H9 (cell line): ENCODE data around the gene TMPRSS6. TPM values are rescaled to one million over a fixed set of nuclear protein-coding genes. Genes with fewer than 3 reads are reported as not detected.

Experiments used
- DNase-seq: peaks from one replicate; pipeline ENCODE4 v3.0.0-alpha.2; 2017
- H2AFZ ChIP-seq: one replicate; pipeline ENCODE4 v1.6.1; 2013; ENCODE audit warnings: mild to moderate bottlenecking, low read length, control low read depth, moderate library complexity
- H2AK5ac ChIP-seq: 2 replicates; pipeline ENCODE4 v1.6.1; 2013; ENCODE audit warnings: low read length, control low read depth, mixed read lengths; ENCODE audit not compliant: insufficient read length
- H2BK120ac ChIP-seq: one replicate; pipeline ENCODE4 v1.6.1; 2013; ENCODE audit warnings: low read depth, mild to moderate bottlenecking, low read length, control low read depth, inconsistent platforms; ENCODE audit not compliant: poor library complexity, severe bottlenecking
- H2BK12ac ChIP-seq: 2 replicates; pipeline ENCODE4 v1.6.1; 2013; ENCODE audit warnings: low read length, control low read depth, mixed read lengths, low read depth; ENCODE audit not compliant: insufficient read length
- H2BK15ac ChIP-seq: 2 replicates; pipeline ENCODE4 v1.6.1; 2013; ENCODE audit warnings: low read depth, low read length, control low read depth
- H2BK20ac ChIP-seq: one replicate; pipeline ENCODE4 v1.6.1; 2013; ENCODE audit warnings: low read depth, mild to moderate bottlenecking, low read length, control low read depth, inconsistent platforms; ENCODE audit not compliant: poor library complexity, severe bottlenecking
- H2BK5ac ChIP-seq: 2 replicates; pipeline ENCODE4 v1.6.1; 2013; ENCODE audit warnings: low read length, control low read depth, mixed read lengths; ENCODE audit not compliant: insufficient read length
- H3K14ac ChIP-seq: 2 replicates; pipeline ENCODE4 v1.6.1; 2013; ENCODE audit warnings: low read length, control low read depth; ENCODE audit not compliant: insufficient read depth
- H3K18ac ChIP-seq: 2 replicates; pipeline ENCODE4 v1.6.1; 2013; ENCODE audit warnings: low read depth, mild to moderate bottlenecking, mixed read lengths, low read length, control low read depth; ENCODE audit not compliant: insufficient read length
- H3K23ac ChIP-seq: 2 replicates; pipeline ENCODE4 v1.6.1; 2013; ENCODE audit warnings: low read length, control low read depth, mixed read lengths, low read depth; ENCODE audit not compliant: insufficient read length
- H3K23me2 ChIP-seq: 2 replicates; pipeline ENCODE4 v1.6.1; 2013; ENCODE audit warnings: low read depth, mild to moderate bottlenecking, mixed read lengths, low read length, control low read depth; ENCODE audit not compliant: insufficient read length, poor library complexity, severe bottlenecking
- H3K27ac ChIP-seq: 2 replicates; pipeline ENCODE4 v1.5.1; 2013; ENCODE audit warnings: low read length, control low read depth, mixed read lengths, low read depth; ENCODE audit not compliant: insufficient read length
- H3K27me3 ChIP-seq: 2 replicates; pipeline ENCODE4 v1.6.1; 2013; ENCODE audit warnings: low read length, control low read depth, inconsistent platforms; ENCODE audit not compliant: insufficient read depth
- H3K4ac ChIP-seq: 2 replicates; pipeline ENCODE4 v1.6.1; 2013; ENCODE audit warnings: low read depth, mild to moderate bottlenecking, control low read depth, inconsistent platforms, low read length, moderate library complexity
- H3K4me1 ChIP-seq: 2 replicates; pipeline ENCODE4 v1.6.1; 2013; ENCODE audit warnings: low read length, control low read depth, inconsistent platforms; ENCODE audit not compliant: insufficient read depth
- H3K4me2 ChIP-seq: 2 replicates; pipeline ENCODE4 v1.6.1; 2013; ENCODE audit warnings: low read length, control low read depth, mixed read lengths; ENCODE audit not compliant: insufficient read length, insufficient read depth
- H3K56ac ChIP-seq: 2 replicates; pipeline ENCODE4 v1.6.1; 2013; ENCODE audit warnings: low read depth, mild to moderate bottlenecking, mixed read lengths, low read length, control low read depth; ENCODE audit not compliant: insufficient read length
- H3K79me1 ChIP-seq: 2 replicates; pipeline ENCODE4 v1.6.1; 2013; ENCODE audit warnings: low read depth, mild to moderate bottlenecking, moderate library complexity, low read length, control low read depth, inconsistent platforms; ENCODE audit not compliant: insufficient read depth, poor library complexity, severe bottlenecking
- H3K79me2 ChIP-seq: 2 replicates; pipeline ENCODE4 v1.6.1; 2013; ENCODE audit warnings: low read length, control low read depth, inconsistent platforms; ENCODE audit not compliant: insufficient read depth
- H3K9ac ChIP-seq: 2 replicates; pipeline ENCODE4 v1.6.1; 2013; ENCODE audit warnings: low read length, control low read depth, mixed read lengths; ENCODE audit not compliant: insufficient read length; ENCODE audit errors: extremely low read depth
- H3K9me3 ChIP-seq: one replicate; pipeline ENCODE4 v1.6.1; 2013; ENCODE audit warnings: low read depth, low read length, inconsistent platforms; ENCODE audit not compliant: control insufficient read depth
- H3T11ph ChIP-seq: one replicate; pipeline ENCODE4 v1.6.1; 2013; ENCODE audit warnings: mild to moderate bottlenecking, low read length, control low read depth, inconsistent platforms
- H4K20me1 ChIP-seq: one replicate; pipeline ENCODE4 v1.6.1; 2013; ENCODE audit not compliant: control insufficient read depth, insufficient read length, insufficient read depth
- H4K5ac ChIP-seq: 2 replicates; pipeline ENCODE4 v1.6.1; 2013; ENCODE audit warnings: low read depth, mild to moderate bottlenecking, mixed read lengths, low read length, control low read depth; ENCODE audit not compliant: insufficient read length
- H4K8ac ChIP-seq: replicated peaks from 2 replicates; pipeline ENCODE4 v1.6.1; 2013; ENCODE audit warnings: low read length, control low read depth, mixed read lengths, low read depth; ENCODE audit not compliant: insufficient read length
- H4K91ac ChIP-seq: 2 replicates; pipeline ENCODE4 v1.6.1; 2013; ENCODE audit warnings: low read depth, mild to moderate bottlenecking, moderate library complexity, mixed read lengths, low read length, control low read depth; ENCODE audit not compliant: insufficient read length
- H3K27ac Mint-ChIP-seq, 3 experiments: 2 replicates in 2 of 3; 3 replicates in 1 of 3; pipeline ENCODE4 v1.8.0; 2020 to 2021; ENCODE audit warnings: mixed read lengths in 3 of 3, mild to moderate bottlenecking in 1 of 3, moderate library complexity in 1 of 3
- H3K27me3 Mint-ChIP-seq: 2 replicates; pipeline ENCODE4 v1.8.0; 2021; ENCODE audit warnings: low read depth, mild to moderate bottlenecking, moderate library complexity, mixed read lengths
- H3K36me3 Mint-ChIP-seq, 3 experiments: 2 replicates in 2 of 3; 3 replicates in 1 of 3; pipeline ENCODE4 v1.8.0; 2020 to 2021; ENCODE audit warnings: low read depth in 3 of 3, mixed read lengths in 3 of 3; ENCODE audit not compliant: insufficient read depth in 1 of 3
- H3K4me1 Mint-ChIP-seq, 2 experiments: 2 replicates each; pipeline ENCODE4 v1.8.0; 2020; ENCODE audit warnings: mixed read lengths in 2 of 2
- H3K4me3 Mint-ChIP-seq, 2 experiments: 2 replicates in 1 of 2; 3 replicates in 1 of 2; pipeline ENCODE4 v1.8.0; 2020 to 2021; ENCODE audit warnings: mild to moderate bottlenecking in 2 of 2, mixed read lengths in 2 of 2, moderate library complexity in 1 of 2
- H3K9me3 Mint-ChIP-seq, 2 experiments: 2 replicates in 1 of 2; 3 replicates in 1 of 2; pipeline ENCODE4 v1.8.0; 2020; ENCODE audit warnings: mild to moderate bottlenecking in 2 of 2, mixed read lengths in 2 of 2, moderate library complexity in 1 of 2
- CTCF ChIP-seq: fragments of 200-600 bp; sonication (generic); conservative IDR thresholded peaks from 3 replicates; pipeline ENCODE4 v1.8.0; 2021; ENCODE audit warnings: antibody characterized with exemption, mild to moderate bottlenecking
- WGBS: extraction: QIAGEN DNeasy Blood & Tissue Kit; methylation state at CpG from one replicate; pipeline ENCODE4 v1.1.7; 2013; ENCODE audit warnings: missing lambda C conversion rate, low lambda C conversion rate, mixed read lengths; ENCODE audit not compliant: insufficient read length; ENCODE audit errors: extremely low coverage; 5-methylcytosine and 5-hydroxymethylcytosine counted together
- total RNA-seq: library from RNA; stranded (reverse); gene quantifications from 2 replicates; pipeline ENCODE4 v1.2.1, GENCODE V29; 2021

TMPRSS6 gene
- total RNA-seq, 1 experiment from 2014 or later = not detected

GRCh38 chr22:37080838-37081237 lies 28.7 kb downstream of the TMPRSS6 start:
- Histone ChIP-seq H4K91ac (no peak overlapping the region), H3T11ph (no peak overlapping the region), H3K4me2 (no peak overlapping the region), H4K5ac (no peak overlapping the region), H3K79me1 (no peaks in the 10 kb centered on the region), H2BK15ac (no peak overlapping the region), H2BK20ac (no peak overlapping the region), H3K9ac (no peak overlapping the region), H3K14ac (no peak overlapping the region), H2BK5ac (no peak overlapping the region), H3K4me1 (no peaks in the 10 kb centered on the region; the same call in 1 of the 2 replicates), H3K4ac (no peak overlapping the region), H3K23ac (no peak overlapping the region), H3K27ac (no peak overlapping the region), H3K27me3 (no peaks in the 10 kb centered on the region; the same call in 1 of the 2 replicates), H3K9me3 (no peaks in the 10 kb centered on the region), H2BK12ac (no peak overlapping the region), H3K56ac (no peak overlapping the region), H3K23me2 (no peaks in the 10 kb centered on the region), H2AK5ac (no peak overlapping the region), H4K20me1 (no peaks in the 10 kb centered on the region), H3K18ac (no peak overlapping the region), H2AFZ (no peak overlapping the region), H4K8ac (no peak overlapping the region), H3K79me2 (no peaks in the 10 kb centered on the region), H2BK120ac (no peak overlapping the region)
- TF ChIP-seq CTCF = no peak
- Mint-ChIP-seq H3K4me1 (peaks cover 10 to 12% of the 10 kb centered on the region in 2 experiments; a peak in 3 of 4 replicates), H3K36me3 (no peaks in the 10 kb centered on the region), H3K27me3 (peaks cover 67% of the 10 kb centered on the region), H3K27ac (no peak overlapping the region), H3K9me3 (no peaks in the 10 kb centered on the region), H3K4me3 (no peak overlapping the region)
- no CpG with 5 or more reads among the region's 12 CpGs for WGBS
- DNase-seq = no peak
